Activated gamma-delta T cell treated with anti-CD3 and anti-CD28 coated beads, Interleukin-2, amount 50 U/mL, for 16 hours (primary cell): ENCODE data around the gene EXD2.
"Not testable (repeated sequence)": the region's sequence is repeated elsewhere in the genome, so short reads cannot be mapped to it uniquely, and the experiment has no call there.

Source experiments
- DNase-seq: peaks from one replicate; pipeline ENCODE4 v3.0.0-alpha.2; 2020; ENCODE audit warnings: low read depth

EXD2 gene

DNA sequence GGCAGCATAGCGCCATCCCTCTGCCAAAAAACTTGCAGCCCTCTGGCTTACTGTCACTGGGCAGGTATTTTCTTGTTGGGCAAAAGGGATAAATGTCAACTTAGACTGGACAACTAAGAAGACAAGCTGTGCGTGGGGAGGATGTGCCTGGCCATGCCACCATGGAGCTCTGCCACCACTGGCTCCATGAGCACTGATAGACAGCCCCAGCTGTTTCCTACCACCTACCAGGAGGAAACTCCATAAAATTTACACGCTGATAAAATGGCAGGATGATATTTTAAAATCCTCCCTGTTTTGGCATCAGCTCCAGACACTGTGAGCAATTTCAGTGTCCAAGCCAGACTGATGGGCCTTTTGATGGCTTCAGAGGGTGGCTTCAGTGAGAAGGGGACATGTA is 61.6 kb downstream of the EXD2 start:
- no peak for DNase-seq

DNA sequence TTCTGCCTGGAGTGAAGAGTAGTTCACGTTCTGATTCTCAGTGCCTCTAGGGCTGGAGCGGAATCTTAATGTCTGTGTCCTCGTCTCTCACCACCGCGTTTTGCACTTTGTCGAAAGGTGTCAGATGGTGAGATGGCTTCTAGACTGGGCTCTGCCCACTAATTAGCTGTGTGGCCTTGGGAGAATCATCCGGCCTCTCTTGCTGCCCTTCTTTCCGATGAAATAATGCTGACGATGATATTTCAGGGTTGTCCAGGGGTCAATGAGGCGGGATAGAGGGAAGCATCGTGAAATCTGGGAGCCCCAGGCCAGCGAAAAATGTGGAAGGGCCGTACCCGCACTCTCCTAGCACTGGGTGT is 67.8 kb downstream of the EXD2 start:
- no peak for DNase-seq

DNA sequence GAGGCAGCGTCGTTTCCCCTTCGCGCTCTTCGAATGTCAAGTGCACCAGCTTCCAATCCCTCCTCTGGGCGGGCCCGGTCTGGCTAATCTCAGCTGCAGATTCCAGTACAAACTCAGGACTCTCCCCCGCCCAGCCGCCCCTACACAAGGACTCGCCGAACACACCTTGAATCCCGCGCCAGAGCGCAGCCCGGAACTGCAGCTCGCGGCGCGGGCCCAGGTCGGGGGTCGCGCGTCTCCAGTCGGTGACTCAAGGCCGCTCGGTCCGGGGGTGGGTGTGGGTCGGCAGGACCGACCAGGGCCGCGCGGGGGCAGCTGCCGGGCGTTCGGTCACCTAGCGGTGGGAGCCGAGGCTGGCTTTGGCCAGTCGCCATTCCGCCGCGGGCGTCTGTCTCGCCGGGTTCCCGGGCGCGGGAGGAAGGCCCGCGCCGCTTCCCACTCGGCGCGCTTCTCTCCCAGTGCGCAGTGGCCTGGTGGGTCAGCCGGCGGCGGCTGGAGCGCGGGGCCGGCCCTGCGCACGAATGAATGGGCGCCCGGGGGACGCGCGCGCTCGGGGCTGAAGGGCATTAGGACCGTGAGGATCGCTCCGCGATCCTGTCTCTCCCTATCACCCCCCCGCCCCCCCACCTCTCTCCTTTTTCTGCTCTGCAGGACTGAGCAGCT is 68.4 kb downstream of the EXD2 start, which contains the start of gene GALNT16:
GALNT16 (plus strand) TSS at position 632 of the 663 bp plus-strand sequence. CDS start 133 bp downstream, outside the sequence.
- no peak for DNase-seq

DNA sequence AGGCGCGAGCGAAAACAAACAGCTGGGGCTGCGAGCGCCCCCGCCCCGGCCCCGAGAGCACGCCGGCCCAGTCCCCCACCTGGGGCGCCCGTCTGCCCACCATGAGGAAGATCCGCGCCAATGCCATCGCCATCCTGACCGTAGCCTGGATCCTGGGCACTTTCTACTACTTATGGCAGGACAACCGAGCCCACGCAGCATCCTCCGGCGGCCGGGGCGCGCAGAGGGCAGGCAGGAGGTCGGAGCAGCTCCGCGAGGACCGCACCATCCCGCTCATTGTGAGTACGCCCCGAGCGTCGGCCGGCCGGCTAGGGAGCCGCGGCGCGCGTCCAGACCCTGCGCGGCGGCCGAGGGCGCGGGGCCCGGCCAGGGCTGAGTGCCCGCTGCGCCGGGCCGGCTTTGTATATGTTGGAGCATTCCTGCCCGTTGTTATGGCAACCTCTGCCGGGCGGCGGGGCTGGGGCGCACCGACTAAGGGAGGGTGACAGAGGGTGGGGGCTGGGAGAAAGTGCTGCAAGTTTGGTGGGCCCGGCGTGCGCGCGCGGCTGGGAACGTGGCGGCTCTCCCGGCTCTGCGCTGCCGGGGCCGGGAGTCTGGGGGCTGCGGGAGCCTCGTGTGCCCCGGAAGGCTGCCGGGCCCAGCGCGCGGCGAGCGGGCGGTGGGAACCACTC is 69.0 kb downstream of the EXD2 start:
- DNase-seq = no peak

DNA sequence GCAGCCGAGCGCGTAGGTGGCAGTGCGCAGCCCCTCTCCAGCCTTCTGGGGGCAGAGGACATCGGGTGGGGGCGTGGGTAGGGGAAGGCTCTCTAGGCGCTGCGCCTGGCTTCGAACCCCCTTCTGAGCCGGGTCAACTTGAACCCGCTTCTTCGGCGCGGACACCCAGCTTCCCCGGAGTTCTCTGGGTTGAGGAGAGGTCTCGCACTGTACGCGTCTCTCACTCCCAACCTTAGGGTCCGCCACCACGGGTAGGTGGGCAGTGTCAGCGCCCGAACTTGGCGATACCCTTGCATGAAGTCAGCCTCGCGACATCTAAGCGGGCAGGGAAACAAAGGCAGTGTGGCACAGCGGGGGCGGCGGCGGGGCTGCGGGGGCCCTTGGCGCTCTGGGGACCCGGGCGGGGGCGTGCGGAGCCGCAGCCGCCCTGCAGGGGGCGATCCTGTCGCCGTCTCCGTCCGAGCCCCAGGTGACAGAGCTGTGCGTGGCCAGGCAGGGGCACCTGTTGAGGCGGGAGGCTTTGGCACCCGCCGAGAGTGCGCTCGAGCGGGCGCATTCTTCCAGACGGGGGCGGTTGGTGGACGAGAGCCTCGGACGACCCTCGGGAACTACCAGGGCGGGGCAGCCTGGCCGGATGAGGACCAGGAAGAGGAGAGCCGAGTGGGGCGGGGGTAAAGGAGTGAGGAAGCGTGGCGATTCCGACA is 69.7 kb downstream of the EXD2 start:
- no peak for DNase-seq

DNA sequence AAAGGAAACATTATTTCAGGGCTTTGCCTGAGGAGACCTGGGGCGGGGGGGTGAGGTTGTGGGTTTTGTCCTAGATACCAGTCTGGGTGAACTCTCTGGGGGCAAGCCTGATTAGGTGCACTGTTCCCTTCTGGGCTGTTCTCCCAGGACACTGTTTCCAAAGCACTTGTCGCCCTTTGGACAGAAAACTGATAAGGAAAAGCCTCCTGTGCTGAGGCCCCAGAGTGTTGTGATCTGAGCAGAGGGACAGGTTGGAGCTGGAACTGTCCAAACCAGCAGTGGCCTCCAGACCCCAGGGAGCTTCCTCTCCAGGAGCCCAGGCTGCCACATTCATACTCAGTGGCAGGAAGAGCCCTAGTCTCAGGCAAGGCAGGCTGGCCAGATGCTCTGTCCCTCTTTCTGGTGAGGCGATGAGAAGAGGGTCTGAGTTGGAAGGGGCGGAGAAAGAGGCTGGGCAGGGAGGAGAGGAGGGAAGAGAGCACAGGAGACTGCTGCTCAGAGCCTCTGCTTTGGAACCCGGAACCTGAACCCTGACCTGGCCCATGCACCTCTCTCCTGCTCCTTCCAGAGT is 70.5 kb downstream of the EXD2 start:
- DNase-seq = no peak

DNA sequence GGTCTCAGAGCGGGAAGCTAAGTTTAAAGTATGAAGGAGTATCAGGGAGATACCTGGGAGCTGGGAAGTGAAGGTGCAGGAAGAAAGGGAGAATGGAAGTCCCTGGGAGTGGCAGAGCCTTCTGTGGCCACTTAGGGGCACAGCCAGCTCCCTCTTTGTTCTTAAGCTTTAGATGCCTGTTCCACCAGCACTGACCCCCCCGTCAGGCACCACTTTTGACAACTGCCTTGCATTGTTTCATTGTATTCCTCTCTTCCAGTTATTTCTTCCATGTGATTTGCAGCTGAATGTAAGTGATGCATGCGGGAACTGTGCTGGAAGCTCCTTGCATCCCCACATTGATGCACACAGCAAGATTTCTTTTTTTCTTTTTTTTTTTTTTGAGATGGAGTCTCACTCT is 71.2 kb downstream of the EXD2 start:
- DNase-seq = no peak

DNA sequence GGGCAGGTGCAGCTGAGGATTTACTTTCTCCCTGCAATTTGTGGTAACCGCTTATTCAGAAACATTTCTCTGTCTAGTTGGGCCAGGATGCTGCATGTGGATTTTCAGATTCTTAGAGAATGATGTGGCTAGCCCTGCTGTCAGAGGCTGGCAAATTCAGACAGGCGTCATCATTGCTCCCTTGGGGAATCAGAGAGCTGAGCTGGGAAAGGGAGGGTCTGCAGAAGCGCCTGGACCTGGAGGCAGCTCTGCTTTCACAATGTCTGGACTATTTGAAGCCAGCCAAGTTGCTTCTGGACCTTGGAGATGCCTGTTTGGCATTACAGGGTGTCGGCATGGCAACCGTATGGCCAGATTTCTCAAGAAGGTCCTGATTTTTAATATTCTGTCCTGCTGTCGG is 72.1 kb downstream of the EXD2 start:
- no peak for DNase-seq

DNA sequence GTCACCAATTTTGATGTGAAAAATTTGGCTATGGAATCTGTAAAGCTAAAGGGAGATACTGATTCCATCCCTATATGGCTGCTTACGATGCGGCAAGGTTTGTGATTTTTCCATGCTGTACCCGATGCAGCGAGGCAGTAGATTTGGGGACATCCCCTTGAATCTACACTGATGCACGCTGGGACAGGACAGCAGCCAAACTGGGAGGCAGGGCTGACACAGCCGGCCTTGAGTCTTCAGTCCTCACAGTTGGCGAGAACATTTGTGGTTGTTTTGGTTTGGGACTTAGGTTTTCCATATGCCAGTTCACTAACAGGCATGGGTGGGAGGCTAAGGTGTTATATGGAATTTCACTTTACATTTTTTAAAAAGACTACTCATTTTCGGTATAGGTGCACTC is 72.5 kb downstream of the EXD2 start:
- DNase-seq = no peak

DNA sequence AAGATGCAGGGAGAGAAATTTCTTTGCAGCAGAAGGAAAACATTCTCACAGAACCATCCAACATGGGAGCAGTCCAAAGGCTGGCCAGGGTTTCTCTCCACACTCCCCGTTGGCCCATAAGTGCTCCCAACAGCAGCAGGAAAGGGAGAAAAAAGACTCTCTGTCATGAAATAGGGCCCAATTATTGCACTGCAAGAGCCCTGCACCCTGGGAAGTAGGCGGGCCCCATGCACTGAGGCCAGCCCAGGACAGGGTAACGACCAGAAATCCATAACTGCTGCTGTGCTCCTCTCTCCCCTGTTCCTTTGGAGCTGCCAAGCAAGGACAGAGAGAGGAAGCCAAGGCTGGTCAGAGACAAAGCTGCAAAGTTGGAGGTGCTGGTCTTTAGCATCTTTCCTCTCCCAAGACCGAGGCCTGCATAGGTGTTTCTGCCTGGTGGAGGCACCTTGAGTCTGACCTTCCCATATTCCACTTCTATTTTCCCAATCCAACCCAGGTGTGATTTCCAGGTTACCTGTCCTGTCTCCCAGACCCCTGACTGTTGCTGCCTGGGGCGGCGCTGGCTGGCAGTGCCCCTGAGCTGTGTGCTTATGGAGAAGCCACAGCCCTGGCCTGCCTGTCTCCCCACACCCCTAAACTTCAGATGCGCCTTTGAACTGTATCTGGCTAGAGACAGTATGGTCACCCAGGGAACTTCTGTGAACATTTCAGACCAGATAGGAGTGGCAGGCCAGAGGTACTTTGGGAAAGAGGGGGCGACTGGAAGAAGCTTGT is 75.5 kb downstream of the EXD2 start:
- DNase-seq = no peak

DNA sequence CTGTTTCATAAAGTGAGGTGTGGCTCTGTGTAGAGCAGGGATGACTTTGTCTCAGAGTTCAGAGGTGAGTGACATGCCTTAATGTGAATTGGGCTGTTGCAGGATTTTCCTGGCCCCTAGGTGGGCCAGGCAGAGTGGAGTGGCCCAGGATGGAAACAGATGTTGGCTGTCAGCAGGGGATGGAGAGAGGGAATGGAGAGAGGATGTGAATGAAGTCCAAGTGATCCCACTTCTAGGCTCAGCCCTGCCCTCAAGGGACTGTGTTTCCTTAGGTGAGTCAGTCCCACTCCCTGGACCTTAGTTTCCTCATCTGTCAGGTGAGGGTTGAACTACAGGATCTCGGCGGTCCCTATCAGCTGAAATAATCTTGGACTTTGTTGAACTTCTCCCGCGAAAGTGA is 76.2 kb downstream of the EXD2 start:
- DNase-seq = no peak

DNA sequence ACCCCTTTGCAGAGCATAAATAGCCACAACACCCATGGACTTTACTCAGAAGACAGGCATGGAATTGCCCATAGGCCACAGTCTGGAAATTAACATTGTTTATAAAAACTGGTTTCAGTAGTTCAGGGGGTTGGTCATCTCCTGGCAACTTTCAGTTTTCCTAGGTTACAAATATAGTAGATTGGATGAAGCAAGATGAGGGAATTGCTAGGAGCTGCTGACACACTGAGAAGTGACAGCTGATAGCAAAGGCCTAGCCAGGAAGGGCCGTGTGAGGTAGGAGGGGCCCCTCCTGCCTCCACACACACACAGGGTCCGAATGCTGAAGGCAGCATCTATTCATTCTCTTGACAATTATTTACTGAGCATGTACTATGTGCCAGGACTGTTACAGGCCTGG is 76.9 kb downstream of the EXD2 start:
- DNase-seq = no peak

DNA sequence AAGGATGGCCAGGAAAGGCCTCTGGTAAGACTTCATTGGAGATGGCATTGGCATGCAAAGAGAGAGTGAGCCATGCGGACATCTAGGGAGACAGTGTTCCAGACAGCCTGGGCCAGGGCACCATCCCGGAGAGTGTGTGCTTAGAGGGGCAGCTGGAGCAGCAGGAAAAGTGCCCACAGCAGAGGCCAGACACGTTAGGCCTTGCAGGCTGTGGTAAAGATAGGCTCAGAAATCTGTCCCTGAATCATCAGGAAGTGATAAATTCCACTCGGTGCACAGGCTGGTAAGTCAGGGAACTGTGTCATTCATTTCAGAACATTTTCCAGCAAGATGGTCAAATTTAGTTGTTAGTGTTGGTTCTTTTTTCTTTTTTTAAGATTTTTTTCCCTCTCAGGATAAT is 77.5 kb downstream of the EXD2 start:
- DNase-seq = no peak

DNA sequence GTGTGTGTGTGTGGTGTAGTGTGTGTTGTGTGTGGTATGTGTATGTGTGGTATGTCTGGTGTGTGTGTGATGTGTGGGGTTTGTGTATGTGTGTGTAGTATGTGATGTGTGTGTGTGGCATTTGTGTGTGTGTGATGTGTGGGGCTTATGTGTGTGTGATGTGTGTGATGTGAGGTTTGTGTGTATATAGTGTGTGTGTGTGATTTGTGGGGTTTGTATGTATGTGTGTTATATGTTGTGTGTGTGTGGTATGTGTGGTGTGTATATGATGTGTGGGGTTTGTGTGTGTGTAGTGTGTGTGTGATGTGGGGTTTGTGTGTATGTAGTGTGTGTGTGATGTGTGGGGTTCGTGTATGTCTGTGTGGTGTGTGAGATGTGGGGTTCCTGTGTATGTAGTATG is 78.1 kb downstream of the EXD2 start:
- DNase-seq = no peak

DNA sequence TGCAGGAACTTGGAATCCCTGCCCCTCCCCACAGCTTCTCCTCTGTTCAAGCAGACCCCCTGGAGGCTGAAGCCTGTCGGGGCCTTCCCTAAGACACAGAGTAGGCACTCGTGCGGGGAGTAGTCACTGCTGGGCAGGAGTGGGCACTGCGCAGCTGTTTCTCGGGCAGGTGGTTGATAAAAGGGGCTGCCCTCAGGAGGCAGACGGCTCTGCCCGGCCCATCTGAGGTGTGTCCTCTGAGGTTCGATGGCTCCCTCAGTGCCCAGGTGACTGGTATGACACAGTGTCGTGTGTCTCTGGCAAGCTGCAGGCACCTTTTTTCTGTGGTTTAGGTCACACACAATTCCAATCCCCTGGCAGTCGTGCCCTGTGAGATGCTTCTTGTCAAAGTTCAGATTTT is 78.8 kb downstream of the EXD2 start:
- no peak for DNase-seq

DNA sequence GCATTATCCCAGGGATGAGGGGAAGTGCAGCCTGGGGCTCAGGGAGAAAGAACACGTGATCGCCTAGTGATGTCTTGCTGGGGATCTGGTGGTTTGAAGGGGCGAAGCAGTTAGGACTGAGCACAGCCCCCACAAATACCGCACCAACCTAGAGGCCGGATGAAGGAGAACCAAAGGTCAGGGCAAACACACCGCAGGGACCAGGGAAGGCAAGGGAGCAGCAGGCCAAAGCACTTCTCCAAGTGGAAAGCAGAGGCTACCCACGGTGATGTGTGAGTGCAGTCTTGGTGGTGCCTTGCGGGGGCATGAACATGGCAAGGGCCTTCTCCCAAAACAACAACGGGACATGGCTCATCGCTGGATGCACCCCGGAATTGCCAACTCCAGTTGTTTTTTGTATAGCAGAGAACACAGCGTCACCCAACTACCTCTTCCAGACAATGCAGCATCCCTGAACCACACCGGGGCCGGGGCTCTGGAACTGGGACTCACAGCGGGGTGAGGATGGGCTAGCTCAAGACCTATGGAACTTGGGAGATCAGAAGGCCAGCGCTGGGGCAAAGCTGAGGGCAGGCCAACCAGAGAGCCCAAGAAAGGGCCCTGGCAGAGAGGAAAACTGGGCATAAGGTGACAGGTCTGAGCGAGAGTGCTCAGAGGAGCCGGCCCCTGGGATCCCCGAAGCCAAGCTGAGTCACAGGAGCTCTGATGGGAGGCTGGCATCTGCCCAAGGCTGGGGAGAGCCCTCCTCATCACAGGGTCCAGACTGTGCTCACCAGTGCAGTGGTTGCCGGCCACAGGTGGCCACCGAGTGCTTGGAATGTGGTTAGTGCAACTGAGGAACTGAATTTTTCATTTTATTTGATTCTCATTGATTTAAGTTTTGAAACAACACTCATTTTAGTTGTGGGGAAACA is 79.8 kb downstream of the EXD2 start:
- no peak for DNase-seq

DNA sequence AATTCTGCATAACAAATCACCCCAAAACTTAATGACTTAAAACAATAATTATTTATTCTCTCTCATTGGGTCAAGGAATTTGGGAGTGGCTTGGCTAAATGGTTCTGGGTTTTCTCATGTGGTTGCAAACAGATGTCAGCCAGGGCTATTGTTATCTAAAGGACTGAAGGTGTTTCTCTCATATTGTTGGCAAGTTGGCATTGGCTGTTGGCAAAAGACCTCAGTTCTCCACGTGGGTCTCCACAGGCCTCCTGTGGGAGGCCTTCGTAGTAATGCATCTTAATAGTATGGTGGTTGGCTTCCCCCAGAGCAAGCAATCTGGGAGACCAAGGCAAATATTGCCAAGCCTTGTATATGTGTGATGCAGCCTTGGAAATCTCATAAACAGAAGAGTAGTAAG is 83.0 kb downstream of the EXD2 start:
- no peak for DNase-seq

DNA sequence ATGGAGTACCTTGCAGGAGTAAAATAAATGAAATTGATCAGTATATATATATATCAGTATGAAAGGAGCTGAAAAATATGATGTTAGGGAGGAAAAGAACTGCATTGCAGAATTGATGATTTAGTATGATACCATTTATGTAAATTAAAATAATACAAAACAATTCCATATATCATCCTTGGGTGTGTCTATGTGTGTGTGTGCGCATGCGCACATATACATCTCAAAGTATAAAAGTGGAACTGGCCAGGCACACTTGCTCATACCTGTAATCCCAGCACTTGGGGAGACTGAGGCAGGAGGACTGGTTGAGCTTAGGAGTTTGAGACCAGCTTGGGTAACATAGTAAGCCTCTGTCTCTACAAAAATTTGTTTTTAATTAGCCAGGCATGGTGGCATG is 84.0 kb downstream of the EXD2 start:
- no peak for DNase-seq

DNA sequence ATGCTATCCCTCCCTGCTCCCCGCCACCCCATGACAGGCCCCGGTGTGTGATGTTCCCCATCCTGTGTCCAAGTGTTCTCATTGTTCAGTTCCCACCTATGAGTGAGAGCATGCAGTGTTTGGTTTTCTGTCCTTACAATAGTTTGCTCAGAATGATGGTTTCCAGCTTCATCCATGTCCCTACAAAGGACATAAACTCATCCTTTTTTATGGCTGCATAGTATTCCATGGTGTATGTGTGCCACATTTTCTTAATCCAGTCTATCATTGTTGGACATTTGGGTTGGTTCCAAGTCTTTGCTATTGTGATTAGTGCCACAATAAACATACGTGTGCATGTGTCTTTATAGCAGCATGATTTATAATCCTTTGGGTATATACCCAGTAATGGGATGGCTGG is 86.1 kb downstream of the EXD2 start:
- not testable (repeated sequence) for DNase-seq

DNA sequence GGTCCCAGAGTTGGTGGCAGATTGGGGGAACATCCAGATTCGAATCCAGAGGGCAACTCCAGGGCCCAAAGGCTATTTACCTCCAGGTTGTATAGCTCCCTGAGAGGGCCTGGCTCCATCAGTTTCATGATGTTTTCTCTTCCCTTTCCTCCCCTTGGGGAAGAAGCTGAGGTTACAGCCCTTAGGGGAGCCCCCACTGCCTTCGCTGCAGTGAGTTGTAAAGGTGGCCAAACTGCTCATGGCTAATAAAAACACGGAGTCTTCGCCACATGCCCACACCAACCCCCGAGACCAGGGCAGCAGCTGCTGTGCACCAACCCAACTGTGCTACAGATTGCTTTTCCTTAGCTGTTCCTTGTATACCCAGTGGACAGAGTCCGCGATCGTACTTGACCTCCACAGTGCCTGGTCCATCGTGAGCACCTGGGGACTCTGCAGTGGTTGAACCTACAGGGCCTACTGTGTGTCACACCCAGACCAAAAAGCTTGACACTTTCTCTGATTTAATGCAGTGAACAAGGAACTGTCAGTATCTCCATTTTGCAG is 89.5 kb downstream of the EXD2 start:
- DNase-seq = no peak
